HT1080 (cell line): ENCODE measurements around the gene CTRL. TPM values are rescaled to one million over a fixed set of nuclear protein-coding genes. Genes with fewer than 3 reads are reported as not detected.
"Not testable (repeated sequence)": the region's sequence is repeated elsewhere in the genome, so short reads cannot be mapped to it uniquely, and the experiment has no call there.

Experiments
- DNase-seq: peaks from one replicate; pipeline ENCODE4 v3.0.0-alpha.2; 2015; ENCODE audit warnings: low read depth
- total RNA-seq: library from RNA; depleted of rRNA; stranded (reverse); fragments of >200 nt; shearing (Covaris generic); gene quantifications from 2 replicates; pipeline ENCODE4 v1.2.3, GENCODE V29; 2014

Gene CTRL
- total RNA-seq, 1 experiment from 2014 or later = 2.5 TPM

- no peak for DNase-seq
Observed at GRCh38 chr16:67927131-67927941, 4.3 kb downstream of the CTRL start.

GRCh38 chr16:67926181-67926750, 5.4 kb downstream of the CTRL start:
- peak; percentile 51 for DNase-seq

GRCh38 chr16:67924140-67924906, 7.3 kb downstream of the CTRL start:
- no peak for DNase-seq

- DNase-seq = no peak
Observed at GRCh38 chr16:67923414-67924116, 8.1 kb downstream of the CTRL start.

- no peak for DNase-seq
Observed at GRCh38 chr16:67922740-67923139, 8.9 kb downstream of the CTRL start.

- no peak for DNase-seq
Observed at GRCh38 chr16:67922221-67922620, 9.4 kb downstream of the CTRL start.

GRCh38 chr16:67919622-67920221, 11.9 kb downstream of the CTRL start:
- DNase-seq = no peak

GRCh38 chr16:67917852-67918236, 13.8 kb downstream of the CTRL start:
- DNase-seq = peak; percentile 94

- DNase-seq = no peak
Observed at GRCh38 chr16:67917140-67917851, 14.4 kb downstream of the CTRL start.

- DNase-seq = peak; percentile 61
Observed at GRCh38 chr16:67915831-67916723, 15.6 kb downstream of the CTRL start.

- not testable (repeated sequence) for DNase-seq
Observed at GRCh38 chr16:67915496-67915769, 16.2 kb downstream of the CTRL start.

- no peak for DNase-seq
Observed at GRCh38 chr16:67914758-67915495, 16.7 kb downstream of the CTRL start.

GRCh38 chr16:67910158-67910557, 21.5 kb downstream of the CTRL start:
- peak; percentile 40 for DNase-seq

- DNase-seq = no peak
Observed at GRCh38 chr16:67909056-67909742, 22.5 kb downstream of the CTRL start.

GRCh38 chr16:67907397-67908180, 24.1 kb downstream of the CTRL start:
- DNase-seq = no peak

GRCh38 chr16:67902831-67903230, 28.8 kb downstream of the CTRL start:
- no peak for DNase-seq

GRCh38 chr16:67901734-67902133, 29.9 kb downstream of the CTRL start:
- DNase-seq = no peak

GRCh38 chr16:67897231-67897630, 34.4 kb downstream of the CTRL start:
- DNase-seq = no peak
